Brain microvascular endothelial cell (primary cell): ENCODE data around the gene ELP1.
"Not testable (repeated sequence)": the region's sequence is repeated elsewhere in the genome, so short reads cannot be mapped to it uniquely, and the experiment has no call there.

ENCODE experiments used
- DNase-seq: peaks from one replicate; pipeline ENCODE4 v3.0.0-alpha.2; 2020
- H3K27ac ChIP-seq: fragments of 250-450 bp; sonication (Bioruptor Pico); 2 replicates; pipeline ENCODE4 v1.5.1; 2020; ENCODE audit warnings: mild to moderate bottlenecking, moderate library complexity
- H3K27me3 ChIP-seq: fragments of 250-450 bp; sonication (Bioruptor Pico); replicated peaks from 2 replicates; pipeline ENCODE4 v1.5.1; 2020; ENCODE audit warnings: mild to moderate bottlenecking
- H3K36me3 ChIP-seq: fragments of 250-450 bp; sonication (Bioruptor Pico); replicated peaks from 2 replicates; pipeline ENCODE4 v1.5.1; 2020; ENCODE audit warnings: mild to moderate bottlenecking
- H3K4me3 ChIP-seq: 2 replicates; pipeline ENCODE4 v1.5.1; 2011; ENCODE audit warnings: low read depth, mild to moderate bottlenecking, control low read depth, low read length, moderate library complexity
- in situ Hi-C: cut with HindIII; loops from 2 replicates; pipeline ENCODE4 v1.10.0; 2017; ENCODE audit warnings: low sequenced_read_pairs, low pct_ligation_motif_present
- TF ChIP-seq, protein P1 (sequence below): IDR thresholded peaks from 2 replicates; pipeline ENCODE4 v1.5.1; 2011; ENCODE audit warnings: low read depth, mild to moderate bottlenecking, moderate library complexity, low read length, control low read depth, inconsistent platforms; ENCODE audit errors: missing control alignments

The ELP1 gene

DNA sequence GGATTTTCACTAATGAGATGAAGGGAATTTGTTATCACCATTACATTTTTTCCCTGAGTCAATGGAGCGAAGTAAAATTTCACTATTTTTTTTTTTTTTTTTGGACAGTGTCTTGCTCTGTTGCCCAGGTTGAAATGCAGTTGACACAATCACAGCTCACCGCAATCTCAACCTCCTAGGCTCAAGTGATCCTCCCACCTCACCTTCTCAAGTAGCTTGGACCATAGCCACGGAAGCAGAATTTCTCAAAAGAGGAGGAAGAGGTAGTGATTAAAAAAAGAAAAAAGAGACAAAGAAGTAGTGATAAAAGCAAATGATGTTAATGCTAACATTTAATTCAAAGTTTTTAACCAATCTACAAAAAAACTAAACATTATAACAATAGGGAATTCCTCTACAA, 29.8 kb downstream of the ELP1 start:
- H3K4me3 ChIP-seq = no peak overlapping the region
- no peak overlapping the region for H3K27ac ChIP-seq
- DNase-seq = no peak
- no peaks in the 10 kb centered on the region for H3K27me3 ChIP-seq
- in situ Hi-C loops = no loop called here
- TF ChIP-seq, protein P1, sequence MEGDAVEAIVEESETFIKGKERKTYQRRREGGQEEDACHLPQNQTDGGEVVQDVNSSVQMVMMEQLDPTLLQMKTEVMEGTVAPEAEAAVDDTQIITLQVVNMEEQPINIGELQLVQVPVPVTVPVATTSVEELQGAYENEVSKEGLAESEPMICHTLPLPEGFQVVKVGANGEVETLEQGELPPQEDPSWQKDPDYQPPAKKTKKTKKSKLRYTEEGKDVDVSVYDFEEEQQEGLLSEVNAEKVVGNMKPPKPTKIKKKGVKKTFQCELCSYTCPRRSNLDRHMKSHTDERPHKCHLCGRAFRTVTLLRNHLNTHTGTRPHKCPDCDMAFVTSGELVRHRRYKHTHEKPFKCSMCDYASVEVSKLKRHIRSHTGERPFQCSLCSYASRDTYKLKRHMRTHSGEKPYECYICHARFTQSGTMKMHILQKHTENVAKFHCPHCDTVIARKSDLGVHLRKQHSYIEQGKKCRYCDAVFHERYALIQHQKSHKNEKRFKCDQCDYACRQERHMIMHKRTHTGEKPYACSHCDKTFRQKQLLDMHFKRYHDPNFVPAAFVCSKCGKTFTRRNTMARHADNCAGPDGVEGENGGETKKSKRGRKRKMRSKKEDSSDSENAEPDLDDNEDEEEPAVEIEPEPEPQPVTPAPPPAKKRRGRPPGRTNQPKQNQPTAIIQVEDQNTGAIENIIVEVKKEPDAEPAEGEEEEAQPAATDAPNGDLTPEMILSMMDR = no peak
- H3K36me3 ChIP-seq = peaks cover 45% of the 10 kb centered on the region

- H3K27me3 ChIP-seq = no peaks in the 10 kb centered on the region
- no peak overlapping the region for H3K27ac ChIP-seq
- in situ Hi-C loops = no loop called here
- DNase-seq = no peak
- TF ChIP-seq, protein P1 = no peak
- no peak overlapping the region for H3K4me3 ChIP-seq
- H3K36me3 ChIP-seq = peaks cover 43% of the 10 kb centered on the region
These were observed 30.4 kb downstream of the ELP1 start for GRCh38 chr9:108903420-108904103.

- in situ Hi-C loops = no loop called here
- Histone ChIP-seq H3K27me3 (no peaks in the 10 kb centered on the region), H3K27ac (no peak overlapping the region), H3K4me3 (no peak overlapping the region), H3K36me3 (peaks cover 47% of the 10 kb centered on the region)
- DNase-seq = no peak
- TF ChIP-seq, protein P1 = no peak
These were observed 33.7 kb downstream of the ELP1 start for GRCh38 chr9:108900176-108900575.

DNA sequence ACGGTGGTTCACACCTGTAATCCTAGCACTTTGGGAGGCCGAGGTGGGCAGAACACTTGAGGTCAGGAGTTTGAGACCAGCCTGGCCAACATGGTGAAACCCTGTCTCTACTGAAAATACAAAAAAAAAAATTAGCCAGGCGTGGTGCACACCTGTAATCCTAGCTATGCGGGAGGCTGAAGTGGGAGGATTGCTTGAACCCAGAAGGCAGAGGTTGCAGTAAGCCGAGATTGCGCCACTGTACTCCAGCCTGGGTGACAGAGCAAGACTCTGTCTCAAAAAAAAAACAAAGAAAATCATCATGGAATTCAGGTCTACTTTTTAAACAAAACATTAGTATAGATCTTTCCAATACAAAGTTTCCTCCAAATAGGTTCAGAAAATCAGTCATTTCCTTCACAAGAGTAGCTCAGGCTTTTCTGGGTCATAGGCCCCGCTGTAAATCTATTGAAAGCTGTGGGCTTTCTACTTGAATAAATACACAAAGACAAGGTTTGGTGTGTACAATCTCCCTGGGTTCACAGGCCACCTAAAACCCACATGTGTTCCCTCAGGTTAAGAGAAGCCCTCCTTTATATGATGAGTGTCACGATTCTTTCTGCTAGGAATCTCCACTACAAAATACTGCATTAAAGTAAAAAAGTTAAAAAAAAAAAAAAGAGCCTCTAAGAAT, 34.8 kb downstream of the ELP1 start:
- H3K36me3 ChIP-seq = peaks cover 51% of the 10 kb centered on the region
- H3K27me3 ChIP-seq, H3K27ac ChIP-seq, H3K4me3 ChIP-seq, in situ Hi-C loops, DNase-seq: not testable (repeated sequence)

DNA sequence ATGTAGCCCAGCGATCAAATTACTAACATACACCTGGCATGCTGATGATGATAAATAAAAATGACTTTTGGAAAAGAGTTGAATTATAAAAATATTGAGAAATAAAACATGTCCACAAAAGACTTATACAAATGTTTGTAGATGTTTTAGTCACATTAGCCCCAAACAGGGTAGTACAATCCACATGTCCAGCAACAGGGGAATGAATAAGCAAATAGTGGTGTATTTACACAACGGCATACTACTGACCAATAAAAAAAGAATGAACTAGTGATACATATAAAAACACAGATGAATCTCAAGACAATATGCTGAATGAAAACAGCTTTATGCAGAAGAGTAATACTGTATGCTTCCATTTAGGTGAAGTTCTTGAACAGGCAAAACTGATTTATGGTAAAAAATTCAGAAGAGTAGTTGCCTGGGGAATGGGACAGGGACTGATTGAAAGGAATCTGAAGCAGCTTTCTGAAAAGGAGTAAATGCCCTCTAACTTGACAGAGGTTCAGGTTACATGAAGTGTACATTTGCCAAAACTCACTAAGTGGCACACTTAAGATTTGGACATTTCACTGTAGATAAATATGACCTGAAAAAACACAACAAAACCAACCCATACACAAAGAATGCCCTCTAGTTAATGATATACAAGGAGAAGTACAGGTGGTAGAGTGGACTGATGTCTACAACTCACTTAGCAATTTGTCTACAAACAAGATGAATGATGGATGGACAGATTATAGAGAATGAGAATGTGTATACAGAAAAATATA, 36.4 kb downstream of the ELP1 start:
- Histone ChIP-seq H3K36me3 (peaks cover 50% of the 10 kb centered on the region), H3K4me3 (no peak overlapping the region), H3K27me3 (no peaks in the 10 kb centered on the region), H3K27ac (no peak overlapping the region)
- no peak for DNase-seq
- TF ChIP-seq, protein P1 = no peak
- in situ Hi-C loops = no loop called here
